HEK293T (cell line): ENCODE data around the gene FNTB.

Experiments
- CTCF ChIA-PET: fragments of 350-600 bp; formaldehyde crosslinking; extraction: SDS; loops from one replicate; lab custom pipeline; 2021; ENCODE audit warnings: antibody characterized with exemption, inconsistent platforms; lab: Yijun Ruan, JAX
- POLR2A ChIA-PET: fragments of 350-600 bp; formaldehyde crosslinking; extraction: SDS; loops from one replicate; lab custom pipeline; 2020; ENCODE audit warnings: antibody characterized with exemption, inconsistent platforms; lab: Yijun Ruan, JAX
- DNase-seq: peaks from one replicate; pipeline ENCODE4 v3.0.0; 2012; ENCODE audit warnings: mixed read lengths; ENCODE audit errors: extremely low spot score
- ARNT ChIP-seq: fragments of 450-650 bp; IDR thresholded peaks from 2 replicates; pipeline ENCODE4 v1.6.1; 2017; ENCODE audit warnings: mild to moderate bottlenecking
- BHLHE40 ChIP-seq: fragments of 450-650 bp; IDR thresholded peaks from 2 replicates; pipeline ENCODE4 v1.6.1; 2016; ENCODE audit warnings: mild to moderate bottlenecking, moderate library complexity, borderline replicate concordance
- CTBP1 ChIP-seq: fragments of 450-650 bp; IDR thresholded peaks from 2 replicates; pipeline ENCODE4 v1.6.1; 2016; ENCODE audit warnings: borderline replicate concordance
- ELF4 ChIP-seq: fragments of 450-650 bp; IDR thresholded peaks from 2 replicates; pipeline ENCODE4 v1.6.1; 2017; ENCODE audit warnings: antibody characterized with exemption
- FOXA1 ChIP-seq: fragments of 450-650 bp; IDR thresholded peaks from 2 replicates; pipeline ENCODE4 v1.6.1; 2016; ENCODE audit warnings: mild to moderate bottlenecking
- FOXK2 ChIP-seq: fragments of 450-650 bp; IDR thresholded peaks from 2 replicates; pipeline ENCODE4 v1.6.1; 2016; ENCODE audit warnings: mild to moderate bottlenecking
- FOXM1 ChIP-seq: fragments of 450-650 bp; IDR thresholded peaks from 2 replicates; pipeline ENCODE4 v1.6.1; 2017; ENCODE audit warnings: mild to moderate bottlenecking, borderline replicate concordance
- HDGF ChIP-seq: fragments of 450-650 bp; IDR thresholded peaks from 2 replicates; pipeline ENCODE4 v1.6.1; 2017; ENCODE audit warnings: antibody characterized with exemption, borderline replicate concordance
- L3MBTL2 ChIP-seq: fragments of 450-650 bp; conservative IDR thresholded peaks from 2 replicates; pipeline ENCODE4 v1.6.1; 2016; ENCODE audit warnings: mild to moderate bottlenecking
- LEF1 ChIP-seq: fragments of 450-650 bp; IDR thresholded peaks from 2 replicates; pipeline ENCODE4 v1.6.1; 2017; ENCODE audit warnings: mild to moderate bottlenecking, borderline replicate concordance
- NFRKB ChIP-seq: fragments of 450-650 bp; IDR thresholded peaks from 2 replicates; pipeline ENCODE4 v1.6.1; 2016; ENCODE audit warnings: mild to moderate bottlenecking, moderate library complexity
- PKNOX1 ChIP-seq: fragments of 450-650 bp; IDR thresholded peaks from 2 replicates; pipeline ENCODE4 v1.6.1; 2016
- SP1 ChIP-seq: fragments of 450-650 bp; IDR thresholded peaks from 2 replicates; pipeline ENCODE4 v1.6.1; 2017
- SUZ12 ChIP-seq: fragments of 450-650 bp; IDR thresholded peaks from 2 replicates; pipeline ENCODE4 v1.6.1; 2016; ENCODE audit warnings: mild to moderate bottlenecking
- TARDBP ChIP-seq: fragments of 450-650 bp; IDR thresholded peaks from 2 replicates; pipeline ENCODE4 v1.6.1; 2016
- ZNF384 ChIP-seq: fragments of 450-650 bp; IDR thresholded peaks from 2 replicates; pipeline ENCODE4 v1.6.1; 2016

The FNTB gene

GRCh38 chr14:64951724-64952123 lies 35.0 kb upstream of the FNTB start:
- no peak for TF ChIP-seq ZNF384
- no peak for TF ChIP-seq CTBP1
- no peak for TF ChIP-seq SP1
- TF ChIP-seq BHLHE40: no peak
- no peak for TF ChIP-seq ARNT
- no peak for TF ChIP-seq LEF1
- no peak for TF ChIP-seq NFRKB
- TF ChIP-seq ELF4: no peak
- no peak for TF ChIP-seq HDGF
- DNase-seq: no peak
- ChIA-PET CTCF (no interaction called here), POLR2A (no interaction called here)

- peak; percentile 46 for DNase-seq
- POLR2A ChIA-PET: no interaction called here
- CTCF ChIA-PET: interaction anchor here (0.7 to 2.0 kb wide), 2 partner anchors 17 to 27 kb away, joined by 3 to 6 read pairs; no protein-coding TSS in a partner anchor
- TF ChIP-seq TARDBP: no peak
These were observed 33.9 kb upstream of the FNTB start for GRCh38 chr14:64952598-64953309.

- ChIA-PET POLR2A (no interaction called here), CTCF (interaction anchor here (0.7 to 2.0 kb wide), 2 partner anchors 17 to 27 kb away, joined by 3 to 6 read pairs; no protein-coding TSS in a partner anchor)
- TF ChIP-seq FOXK2 (no peak), L3MBTL2 (no peak), SUZ12 (no peak), ELF4 (no peak), FOXM1 (no peak), HDGF (no peak), ARNT (no peak), SP1 (no peak), BHLHE40 (no peak), FOXA1 (no peak), NFRKB (no peak), ZNF384 (no peak), PKNOX1 (no peak), LEF1 (no peak), TARDBP (no peak), CTBP1 (no peak)
- no peak for DNase-seq
These were observed 33.4 kb upstream of the FNTB start for GRCh38 chr14:64953310-64953654.

- no peak for DNase-seq
- ChIA-PET POLR2A (no interaction called here), CTCF (interaction anchor here (2.0 kb wide), 1 partner anchor 18 kb away, joined by 6 read pairs; no protein-coding TSS in a partner anchor)
These were observed 33.0 kb upstream of the FNTB start for GRCh38 chr14:64953661-64954060.

GRCh38 chr14:64954491-64955240 lies 32.0 kb upstream of the FNTB start:
- CTCF ChIA-PET: interaction anchor here (2.0 kb wide), 1 partner anchor 19 kb away, joined by 6 read pairs; no protein-coding TSS in a partner anchor
- POLR2A ChIA-PET: interaction anchor here (1.1 kb wide), 1 partner anchor 39 kb away, joined by 4 read pairs; no protein-coding TSS in a partner anchor
- DNase-seq: no peak
- no peak for TF ChIP-seq FOXM1
- no peak for TF ChIP-seq ZNF384
- TF ChIP-seq BHLHE40: no peak
- no peak for TF ChIP-seq TARDBP

More at GRCh38 chr14:64953661-64954060, 33.0 kb upstream of the FNTB start:
- TF ChIP-seq SP1 (no peak), HDGF (no peak), BHLHE40 (no peak), L3MBTL2 (no peak), CTBP1 (no peak)

GRCh38 chr14:64955297-64955696 lies 31.4 kb upstream of the FNTB start:
- TF ChIP-seq ARNT (no peak), FOXA1 (no peak), L3MBTL2 (no peak), CTBP1 (no peak), ELF4 (no peak), LEF1 (no peak), TARDBP (no peak), SUZ12 (no peak), NFRKB (no peak), PKNOX1 (no peak), FOXM1 (no peak), FOXK2 (no peak), HDGF (no peak), ZNF384 (no peak), BHLHE40 (no peak), SP1 (no peak)
- ChIA-PET POLR2A (interaction anchor here (1.1 kb wide), 1 partner anchor 40 kb away, joined by 4 read pairs; no protein-coding TSS in a partner anchor), CTCF (no interaction called here)
- no peak for DNase-seq
